Measurements from ENCODE around the gene ZMYM2.

ZMYM2 gene

DNA sequence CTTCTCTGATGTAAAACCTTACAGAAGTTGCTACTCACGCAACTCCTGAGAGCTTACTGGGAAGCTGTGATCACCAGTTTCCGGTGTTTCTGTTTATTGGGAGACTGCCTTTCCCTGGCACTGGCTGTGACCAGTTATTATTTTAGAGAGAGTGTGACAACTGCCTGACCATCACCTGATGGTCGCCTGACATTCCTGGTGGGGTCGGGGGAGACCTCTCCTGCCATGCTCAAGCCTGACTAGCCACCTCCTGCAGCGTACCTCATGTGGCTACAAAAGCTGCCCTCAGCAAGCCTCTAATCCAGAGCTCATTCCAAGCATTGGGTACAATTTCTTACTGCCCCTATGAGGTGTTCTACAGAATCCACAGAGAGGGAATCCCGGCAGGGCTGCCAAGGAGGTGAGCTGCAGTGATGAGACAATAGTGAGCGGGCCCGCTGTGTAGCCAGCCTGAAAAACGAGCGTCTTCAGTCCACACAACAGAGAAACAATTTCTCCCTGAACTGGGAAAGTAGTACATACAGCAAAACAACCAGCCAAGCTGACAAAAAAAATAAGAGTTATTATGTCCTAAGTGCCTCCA lies 173.6 kb downstream of the ZMYM2 start:
- no peak for DNase-seq (ENCODE audit: low read depth, low spot score)

DNA sequence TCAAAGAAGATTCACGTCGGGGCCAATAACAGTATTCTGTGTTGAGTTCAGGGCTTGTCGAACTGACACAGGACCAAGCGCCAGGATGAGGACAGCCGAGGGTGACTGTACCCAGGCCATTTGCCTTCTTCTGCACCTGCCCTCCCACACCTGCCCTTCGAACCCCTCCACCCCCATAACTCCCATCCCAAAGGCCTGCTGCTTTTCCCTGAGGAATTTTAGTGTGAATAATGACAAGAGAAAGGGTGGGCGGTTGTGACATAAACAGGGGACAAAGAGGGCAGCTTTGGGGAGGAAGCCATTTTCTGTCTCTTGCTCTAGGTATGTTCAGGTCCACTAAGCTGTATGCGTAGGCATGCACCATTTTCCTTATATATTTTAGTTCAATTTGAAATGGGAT lies 176.2 kb downstream of the ZMYM2 start:
- DNase-seq (ENCODE audit: low read depth, low spot score), result no peak

DNA sequence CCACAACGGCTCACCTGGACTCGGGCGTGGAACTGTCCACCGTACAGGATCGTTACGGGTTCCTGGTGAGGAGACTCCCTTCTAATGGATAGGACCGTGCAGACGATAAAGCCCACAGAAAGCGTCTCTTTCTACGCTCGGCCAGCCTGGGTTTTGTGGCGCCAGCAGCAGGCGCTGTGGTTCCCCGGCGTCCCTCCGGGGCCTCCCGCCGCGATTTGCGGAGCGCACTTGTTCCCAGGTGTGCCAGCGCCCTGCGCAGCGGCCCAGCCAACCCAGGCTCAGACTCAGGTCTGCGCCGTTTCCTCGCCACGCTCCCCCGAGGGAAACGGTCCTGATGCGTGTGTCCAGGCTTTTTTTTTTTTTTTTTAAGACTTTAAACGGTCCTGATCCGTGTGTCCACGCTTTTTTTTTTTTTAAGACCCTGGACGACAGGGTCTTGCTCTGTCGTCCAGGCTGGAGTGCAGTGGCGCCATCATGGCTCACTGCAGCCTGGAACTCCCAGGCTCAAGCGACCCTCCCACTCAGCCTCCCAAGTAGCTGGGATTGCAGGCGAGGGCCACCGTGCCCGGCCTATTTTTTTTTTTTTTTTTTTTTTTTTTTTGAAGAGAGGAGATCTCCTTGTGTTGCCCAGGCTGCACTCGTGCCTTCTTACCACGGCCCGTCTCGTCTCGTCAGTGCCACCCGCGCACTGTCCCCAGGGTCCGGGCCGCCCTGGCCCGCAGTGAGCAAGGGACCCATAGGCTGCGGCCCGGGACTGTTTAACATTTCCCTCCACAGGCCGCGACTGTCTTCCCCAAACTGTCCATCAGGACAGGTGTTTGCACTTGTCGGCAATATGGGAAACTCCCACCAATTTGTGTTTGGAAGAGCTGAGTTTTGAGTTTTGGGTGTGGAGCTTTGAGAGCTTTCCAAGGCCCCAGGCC lies 178.5 kb downstream of the ZMYM2 start:
- DNase-seq (ENCODE audit: low read depth, low spot score), result no peak

DNA sequence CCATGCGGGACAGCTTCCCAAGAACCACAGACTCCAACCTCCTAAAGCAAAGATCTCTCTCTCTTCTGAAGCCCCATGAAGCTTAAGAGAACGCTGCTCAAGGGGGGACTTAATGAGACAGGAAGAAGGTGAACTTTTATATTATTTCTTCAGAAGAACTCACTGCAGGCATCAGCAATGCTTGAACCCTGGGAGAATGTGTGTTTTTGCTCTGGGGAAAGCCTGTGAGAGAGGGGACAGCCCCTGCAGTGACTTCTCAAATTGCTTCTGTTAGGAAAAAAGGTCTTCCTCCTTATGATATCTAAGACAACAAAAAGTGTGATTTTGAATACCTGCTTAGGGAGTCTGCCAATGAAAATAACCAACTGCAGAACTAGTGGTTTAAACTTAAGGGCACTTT lies 179.3 kb downstream of the ZMYM2 start:
- DNase-seq (ENCODE audit: low read depth, low spot score), result no peak

DNA sequence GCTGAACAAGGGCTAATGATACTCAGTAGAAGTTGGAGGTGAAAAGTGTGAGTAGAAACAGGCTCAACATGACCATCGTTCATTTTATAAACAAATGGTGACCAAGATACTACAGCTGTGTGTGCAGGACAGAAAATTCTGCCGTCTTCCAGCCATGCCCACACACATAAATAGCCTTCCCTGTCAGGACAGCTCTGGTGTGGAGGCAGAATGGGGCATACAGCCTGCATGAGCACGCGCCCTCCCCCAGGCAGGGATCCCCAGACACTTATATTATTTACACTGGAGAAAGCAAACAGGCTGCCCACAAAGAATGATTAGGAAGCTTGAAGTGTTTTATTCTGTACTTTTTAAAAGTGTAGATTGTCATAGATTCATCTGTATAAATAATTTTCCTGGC lies 182.0 kb downstream of the ZMYM2 start:
- DNase-seq (ENCODE audit: low read depth, low spot score), result no peak

All from activated naive CD8-positive, alpha-beta T cell treated with anti-CD3 and anti-CD28 coated beads, Interleukin-2, amount 50 U/mL, for 16 hours (primary cell).